ENCODE results near the gene PRKAG2.

PRKAG2 gene

GRCh38 chr7:151755131-151755801 lies 121.6 kb downstream of the PRKAG2 start:
- Histone ChIP-seq H3K4me1 (ENCODE audit: control insufficient read depth in 1 of 2, insufficient read depth in 1 of 2, low read depth in 1 of 2, low read length in 1 of 2) (peaks cover 0 to 4% of the 10 kb centered on the region in 2 experiments), H3K4me3 (ENCODE audit: low read depth in 1 of 2, low read length in 1 of 2) (no peak overlapping the region), H3K27ac (no peak overlapping the region), H3K9me3 (no peaks in the 10 kb centered on the region), H3K36me3 (no peaks in the 10 kb centered on the region), H3K27me3 (no peaks in the 10 kb centered on the region)
- TF ChIP-seq, protein P1, sequence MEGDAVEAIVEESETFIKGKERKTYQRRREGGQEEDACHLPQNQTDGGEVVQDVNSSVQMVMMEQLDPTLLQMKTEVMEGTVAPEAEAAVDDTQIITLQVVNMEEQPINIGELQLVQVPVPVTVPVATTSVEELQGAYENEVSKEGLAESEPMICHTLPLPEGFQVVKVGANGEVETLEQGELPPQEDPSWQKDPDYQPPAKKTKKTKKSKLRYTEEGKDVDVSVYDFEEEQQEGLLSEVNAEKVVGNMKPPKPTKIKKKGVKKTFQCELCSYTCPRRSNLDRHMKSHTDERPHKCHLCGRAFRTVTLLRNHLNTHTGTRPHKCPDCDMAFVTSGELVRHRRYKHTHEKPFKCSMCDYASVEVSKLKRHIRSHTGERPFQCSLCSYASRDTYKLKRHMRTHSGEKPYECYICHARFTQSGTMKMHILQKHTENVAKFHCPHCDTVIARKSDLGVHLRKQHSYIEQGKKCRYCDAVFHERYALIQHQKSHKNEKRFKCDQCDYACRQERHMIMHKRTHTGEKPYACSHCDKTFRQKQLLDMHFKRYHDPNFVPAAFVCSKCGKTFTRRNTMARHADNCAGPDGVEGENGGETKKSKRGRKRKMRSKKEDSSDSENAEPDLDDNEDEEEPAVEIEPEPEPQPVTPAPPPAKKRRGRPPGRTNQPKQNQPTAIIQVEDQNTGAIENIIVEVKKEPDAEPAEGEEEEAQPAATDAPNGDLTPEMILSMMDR (IDR thresholded peaks at IDR 0.05) = no peak

- TF ChIP-seq, protein P1 (IDR thresholded peaks at IDR 0.05) = no peak
- no peaks in the 10 kb centered on the region for H3K9me3 ChIP-seq
- peaks cover 0 to 4% of the 10 kb centered on the region in 2 experiments for H3K4me1 ChIP-seq (ENCODE audit: control insufficient read depth in 1 of 2, insufficient read depth in 1 of 2, low read depth in 1 of 2, low read length in 1 of 2)
- no peaks in the 10 kb centered on the region for H3K27me3 ChIP-seq
- no peak overlapping the region for H3K4me3 ChIP-seq (ENCODE audit: low read depth in 1 of 2, low read length in 1 of 2)
- H3K27ac ChIP-seq = no peak overlapping the region
- no peaks in the 10 kb centered on the region for H3K36me3 ChIP-seq
Observed at GRCh38 chr7:151754688-151755130, 122.2 kb downstream of the PRKAG2 start.

- H3K27ac ChIP-seq = no peak overlapping the region
- no peak overlapping the region for H3K4me3 ChIP-seq (ENCODE audit: low read depth in 1 of 2, low read length in 1 of 2)
- H3K9me3 ChIP-seq = no peaks in the 10 kb centered on the region
- H3K27me3 ChIP-seq = no peaks in the 10 kb centered on the region
- peaks cover 0 to 4% of the 10 kb centered on the region in 2 experiments for H3K4me1 ChIP-seq (ENCODE audit: control insufficient read depth in 1 of 2, insufficient read depth in 1 of 2, low read depth in 1 of 2, low read length in 1 of 2)
- TF ChIP-seq, protein P1 (IDR thresholded peaks at IDR 0.05) = no peak
- no peaks in the 10 kb centered on the region for H3K36me3 ChIP-seq
Observed at GRCh38 chr7:151754142-151754590, 122.7 kb downstream of the PRKAG2 start.

GRCh38 chr7:151752816-151753595 lies 123.9 kb downstream of the PRKAG2 start:
- H3K9me3 ChIP-seq = no peaks in the 10 kb centered on the region
- no peak overlapping the region for H3K4me3 ChIP-seq (ENCODE audit: low read depth in 1 of 2, low read length in 1 of 2)
- no peak overlapping the region for H3K27ac ChIP-seq
- H3K36me3 ChIP-seq = no peaks in the 10 kb centered on the region
- H3K27me3 ChIP-seq = no peaks in the 10 kb centered on the region
- TF ChIP-seq, protein P1 (IDR thresholded peaks at IDR 0.05) = no peak
- H3K4me1 ChIP-seq (ENCODE audit: control insufficient read depth in 1 of 2, insufficient read depth in 1 of 2, low read depth in 1 of 2, low read length in 1 of 2) = peaks cover 0 to 4% of the 10 kb centered on the region in 2 experiments

DNA sequence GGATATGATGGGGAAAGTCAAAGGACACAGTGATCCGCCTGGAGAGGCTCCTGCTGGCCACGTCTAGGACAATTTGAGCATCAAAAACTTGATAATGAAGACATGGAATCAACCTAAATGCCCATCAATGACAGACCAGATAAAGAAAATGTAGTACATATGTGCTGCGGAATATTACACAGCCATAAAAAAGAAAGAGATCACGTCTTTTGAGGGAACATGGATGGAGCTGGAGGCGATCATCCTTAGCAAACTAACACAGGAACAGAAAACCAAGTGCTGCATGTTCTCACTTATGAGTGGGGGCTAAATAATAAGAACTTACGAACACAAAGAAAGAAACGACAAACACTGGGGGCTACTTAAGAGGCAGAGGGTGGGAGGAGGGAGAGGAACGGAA lies 124.9 kb downstream of the PRKAG2 start:
- Histone ChIP-seq H3K27me3 (no peaks in the 10 kb centered on the region), H3K9me3 (no peaks in the 10 kb centered on the region), H3K4me1 (ENCODE audit: control insufficient read depth in 1 of 2, insufficient read depth in 1 of 2, low read depth in 1 of 2, low read length in 1 of 2) (peaks cover 0 to 4% of the 10 kb centered on the region in 2 experiments), H3K27ac (no peak overlapping the region), H3K4me3 (ENCODE audit: low read depth in 1 of 2, low read length in 1 of 2) (no peak overlapping the region), H3K36me3 (no peaks in the 10 kb centered on the region)
- TF ChIP-seq, protein P1 (IDR thresholded peaks at IDR 0.05) = no peak

Data from neutrophil (primary cell).